ENCODE results near the gene AAK1.

The AAK1 gene

GRCh38 chr2:69482471-69482870 lies 161.1 kb downstream of the AAK1 start:
- TF ChIP-seq, protein P1, sequence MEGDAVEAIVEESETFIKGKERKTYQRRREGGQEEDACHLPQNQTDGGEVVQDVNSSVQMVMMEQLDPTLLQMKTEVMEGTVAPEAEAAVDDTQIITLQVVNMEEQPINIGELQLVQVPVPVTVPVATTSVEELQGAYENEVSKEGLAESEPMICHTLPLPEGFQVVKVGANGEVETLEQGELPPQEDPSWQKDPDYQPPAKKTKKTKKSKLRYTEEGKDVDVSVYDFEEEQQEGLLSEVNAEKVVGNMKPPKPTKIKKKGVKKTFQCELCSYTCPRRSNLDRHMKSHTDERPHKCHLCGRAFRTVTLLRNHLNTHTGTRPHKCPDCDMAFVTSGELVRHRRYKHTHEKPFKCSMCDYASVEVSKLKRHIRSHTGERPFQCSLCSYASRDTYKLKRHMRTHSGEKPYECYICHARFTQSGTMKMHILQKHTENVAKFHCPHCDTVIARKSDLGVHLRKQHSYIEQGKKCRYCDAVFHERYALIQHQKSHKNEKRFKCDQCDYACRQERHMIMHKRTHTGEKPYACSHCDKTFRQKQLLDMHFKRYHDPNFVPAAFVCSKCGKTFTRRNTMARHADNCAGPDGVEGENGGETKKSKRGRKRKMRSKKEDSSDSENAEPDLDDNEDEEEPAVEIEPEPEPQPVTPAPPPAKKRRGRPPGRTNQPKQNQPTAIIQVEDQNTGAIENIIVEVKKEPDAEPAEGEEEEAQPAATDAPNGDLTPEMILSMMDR (IDR thresholded peaks at IDR 0.05; ENCODE audit: low read depth, low read length) = no peak
- TF ChIP-seq MYC (IDR thresholded peaks at IDR 0.05; ENCODE audit: low read depth, low read length) (no peak), POLR2A (IDR thresholded peaks at IDR 0.05; ENCODE audit: extremely low read depth, insufficient read length) (no peak)
- TF ChIP-seq, protein P2, sequence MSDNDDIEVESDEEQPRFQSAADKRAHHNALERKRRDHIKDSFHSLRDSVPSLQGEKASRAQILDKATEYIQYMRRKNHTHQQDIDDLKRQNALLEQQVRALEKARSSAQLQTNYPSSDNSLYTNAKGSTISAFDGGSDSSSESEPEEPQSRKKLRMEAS (IDR thresholded peaks at IDR 0.05; ENCODE audit: low read depth, low read length) = no peak
- DNase-seq (ENCODE audit: low read depth) = no peak
- H3K4me3 ChIP-seq (ENCODE audit: low read depth, low read length) = no peak overlapping the region

GRCh38 chr2:69481421-69481820 lies 162.1 kb downstream of the AAK1 start:
- DNase-seq (ENCODE audit: low read depth) = no peak
- TF ChIP-seq, protein P2 (IDR thresholded peaks at IDR 0.05; ENCODE audit: low read depth, low read length) = no peak
- TF ChIP-seq, protein P1 (IDR thresholded peaks at IDR 0.05; ENCODE audit: low read depth, low read length) = no peak
- TF ChIP-seq POLR2A (IDR thresholded peaks at IDR 0.05; ENCODE audit: extremely low read depth, insufficient read length) (no peak), MYC (IDR thresholded peaks at IDR 0.05; ENCODE audit: low read depth, low read length) (no peak)
- no peak overlapping the region for H3K4me3 ChIP-seq (ENCODE audit: low read depth, low read length)

DNA sequence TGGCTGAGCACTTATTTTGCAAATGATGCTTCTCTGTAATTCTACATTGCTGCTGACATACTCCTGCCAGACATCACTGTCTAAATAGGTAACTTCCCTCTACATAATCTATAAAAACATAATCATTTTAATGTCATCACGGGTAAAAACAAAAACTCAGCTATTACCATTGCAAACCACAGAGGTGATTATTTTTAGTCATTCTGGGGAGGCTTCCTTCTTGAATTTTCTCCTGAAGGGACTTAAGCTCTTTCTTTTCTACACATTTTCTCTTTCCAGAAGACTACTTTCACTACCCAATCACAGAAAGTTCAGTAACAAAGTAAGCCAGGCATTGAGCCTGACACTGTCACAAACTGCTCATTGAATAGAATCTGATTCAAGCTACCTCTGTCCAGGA lies 165.9 kb downstream of the AAK1 start:
- no peak overlapping the region for H3K4me3 ChIP-seq (ENCODE audit: low read depth, low read length)
- DNase-seq (ENCODE audit: low read depth) = no peak
- TF ChIP-seq, protein P1 (IDR thresholded peaks at IDR 0.05; ENCODE audit: low read depth, low read length) = no peak
- TF ChIP-seq POLR2A (IDR thresholded peaks at IDR 0.05; ENCODE audit: extremely low read depth, insufficient read length) (no peak), MYC (IDR thresholded peaks at IDR 0.05; ENCODE audit: low read depth, low read length) (no peak)
- TF ChIP-seq, protein P2 (IDR thresholded peaks at IDR 0.05; ENCODE audit: low read depth, low read length) = no peak

- no peak overlapping the region for H3K4me3 ChIP-seq (ENCODE audit: low read depth, low read length)
- no peak for DNase-seq (ENCODE audit: low read depth)
- TF ChIP-seq, protein P2 (IDR thresholded peaks at IDR 0.05; ENCODE audit: low read depth, low read length) = no peak
- TF ChIP-seq, protein P1 (IDR thresholded peaks at IDR 0.05; ENCODE audit: low read depth, low read length) = no peak
- no peak for TF ChIP-seq MYC (IDR thresholded peaks at IDR 0.05; ENCODE audit: low read depth, low read length)
- TF ChIP-seq POLR2A (IDR thresholded peaks at IDR 0.05; ENCODE audit: extremely low read depth, insufficient read length) = no peak
Measured at GRCh38 chr2:69474688-69475087, 168.9 kb downstream of the AAK1 start.

- no peak overlapping the region for H3K4me3 ChIP-seq (ENCODE audit: low read depth, low read length)
- DNase-seq (ENCODE audit: low read depth) = no peak
- TF ChIP-seq, protein P2 (IDR thresholded peaks at IDR 0.05; ENCODE audit: low read depth, low read length) = no peak
- TF ChIP-seq, protein P1 (IDR thresholded peaks at IDR 0.05; ENCODE audit: low read depth, low read length) = no peak
- TF ChIP-seq MYC (IDR thresholded peaks at IDR 0.05; ENCODE audit: low read depth, low read length) (no peak), POLR2A (IDR thresholded peaks at IDR 0.05; ENCODE audit: extremely low read depth, insufficient read length) (no peak)
Measured at GRCh38 chr2:69471793-69472192, 171.7 kb downstream of the AAK1 start.

Data from NB4 (cell line).